HG02623 (cell line): ENCODE measurements around the gene LTO1.

Experiments used
- ATAC-seq: cut with Tn5 transposase; IDR thresholded peaks from one replicate; pipeline ENCODE4 v1.9.1; 2021; ENCODE audit warnings: moderate library complexity; ENCODE audit not compliant: unreplicated experiment

The LTO1 gene

GRCh38 chr11:69647390-69647748 lies 27.8 kb downstream of the LTO1 start:
- no peak for ATAC-seq

- ATAC-seq: no peak
These were observed 28.4 kb downstream of the LTO1 start for GRCh38 chr11:69646493-69647389.

GRCh38 chr11:69645801-69646492 lies 29.2 kb downstream of the LTO1 start:
- ATAC-seq: no peak

GRCh38 chr11:69644962-69645675 lies 30.0 kb downstream of the LTO1 start:
- ATAC-seq: no peak

- ATAC-seq: no peak
These were observed 30.8 kb downstream of the LTO1 start for GRCh38 chr11:69644071-69644961.

DNA sequence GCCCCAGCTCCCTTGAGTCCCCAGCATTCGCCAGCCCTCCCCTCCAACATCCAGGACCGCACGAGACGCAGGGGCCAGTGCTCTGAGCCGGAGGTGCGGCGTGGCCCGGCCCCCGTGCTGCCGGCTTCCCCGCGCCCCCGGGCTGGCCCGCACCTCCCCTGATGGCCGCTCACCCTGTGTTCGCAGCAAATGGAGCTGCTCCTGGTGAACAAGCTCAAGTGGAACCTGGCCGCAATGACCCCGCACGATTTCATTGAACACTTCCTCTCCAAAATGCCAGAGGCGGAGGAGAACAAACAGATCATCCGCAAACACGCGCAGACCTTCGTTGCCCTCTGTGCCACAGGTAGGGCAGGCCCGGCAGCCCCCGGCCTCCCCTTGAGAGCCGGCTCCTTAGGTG lies 31.5 kb downstream of the LTO1 start:
- no peak for ATAC-seq

- ATAC-seq: peak; percentile 53
These were observed 32.1 kb downstream of the LTO1 start for GRCh38 chr11:69642913-69643632.

GRCh38 chr11:69642549-69642912 lies 32.6 kb downstream of the LTO1 start:
- no peak for ATAC-seq

- no peak for ATAC-seq
These were observed 33.2 kb downstream of the LTO1 start for GRCh38 chr11:69641681-69642548.

GRCh38 chr11:69640995-69641581 lies 34.1 kb downstream of the LTO1 start, which contains the start of gene CCND1:
TSS of gene CCND1 (plus strand) at chr11:69641156. CDS start at chr11:69641314, 158 bp downstream.
- no peak for ATAC-seq

DNA sequence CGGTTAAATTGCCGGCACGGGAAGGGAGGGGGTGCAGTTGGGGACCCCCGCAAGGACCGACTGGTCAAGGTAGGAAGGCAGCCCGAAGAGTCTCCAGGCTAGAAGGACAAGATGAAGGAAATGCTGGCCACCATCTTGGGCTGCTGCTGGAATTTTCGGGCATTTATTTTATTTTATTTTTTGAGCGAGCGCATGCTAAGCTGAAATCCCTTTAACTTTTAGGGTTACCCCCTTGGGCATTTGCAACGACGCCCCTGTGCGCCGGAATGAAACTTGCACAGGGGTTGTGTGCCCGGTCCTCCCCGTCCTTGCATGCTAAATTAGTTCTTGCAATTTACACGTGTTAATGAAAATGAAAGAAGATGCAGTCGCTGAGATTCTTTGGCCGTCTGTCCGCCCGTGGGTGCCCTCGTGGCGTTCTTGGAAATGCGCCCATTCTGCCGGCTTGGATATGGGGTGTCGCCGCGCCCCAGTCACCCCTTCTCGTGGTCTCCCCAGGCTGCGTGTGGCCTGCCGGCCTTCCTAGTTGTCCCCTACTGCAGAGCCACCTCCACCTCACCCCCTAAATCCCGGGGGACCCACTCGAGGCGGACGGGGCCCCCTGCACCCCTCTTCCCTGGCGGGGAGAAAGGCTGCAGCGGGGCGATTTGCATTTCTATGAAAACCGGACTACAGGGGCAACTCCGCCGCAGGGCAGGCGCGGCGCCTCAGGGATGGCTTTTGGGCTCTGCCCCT lies 34.7 kb downstream of the LTO1 start:
- ATAC-seq: no peak

DNA sequence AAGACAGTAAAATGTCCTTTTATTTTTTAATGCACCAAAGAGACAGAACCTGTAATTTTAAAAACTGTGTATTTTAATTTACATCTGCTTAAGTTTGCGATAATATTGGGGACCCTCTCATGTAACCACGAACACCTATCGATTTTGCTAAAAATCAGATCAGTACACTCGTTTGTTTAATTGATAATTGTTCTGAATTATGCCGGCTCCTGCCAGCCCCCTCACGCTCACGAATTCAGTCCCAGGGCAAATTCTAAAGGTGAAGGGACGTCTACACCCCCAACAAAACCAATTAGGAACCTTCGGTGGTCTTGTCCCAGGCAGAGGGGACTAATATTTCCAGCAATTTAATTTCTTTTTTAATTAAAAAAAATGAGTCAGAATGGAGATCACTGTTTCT lies 35.3 kb downstream of the LTO1 start:
- ATAC-seq: no peak

DNA sequence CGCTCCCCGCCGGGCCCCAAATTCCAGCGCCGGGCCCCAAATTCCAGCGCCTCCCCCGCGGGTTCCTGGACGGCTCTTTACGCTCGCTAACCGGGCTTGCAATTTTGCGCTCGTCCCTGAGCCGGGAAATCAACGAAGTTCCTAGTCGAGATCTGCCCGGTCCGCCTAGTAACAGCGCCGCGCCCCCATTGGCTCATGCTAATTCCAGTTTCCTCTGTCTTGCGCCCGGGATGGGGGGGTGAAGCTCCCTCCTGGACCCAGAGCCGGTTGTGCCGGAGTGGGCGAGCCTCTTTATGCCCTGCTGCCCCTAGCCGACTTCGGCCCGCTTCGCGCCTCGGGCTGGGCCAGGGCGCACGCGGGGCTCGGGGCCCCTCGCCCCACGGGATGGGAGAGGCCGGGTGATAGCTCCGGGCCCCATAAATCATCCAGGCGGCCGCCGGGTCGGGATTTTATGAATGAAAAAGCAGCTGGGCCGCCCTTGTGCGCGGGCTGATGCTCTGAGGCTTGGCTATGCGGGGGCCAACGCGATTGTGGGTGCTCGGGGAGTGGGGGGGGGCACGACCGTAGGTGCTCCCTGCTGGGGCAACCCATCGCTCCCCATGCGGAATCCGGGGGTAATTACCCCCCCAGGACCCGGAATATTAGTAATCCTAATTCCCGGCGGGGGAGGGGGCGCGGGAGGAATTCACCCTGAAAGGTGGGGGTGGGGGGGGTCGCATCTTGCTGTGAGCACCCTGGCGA lies 36.0 kb downstream of the LTO1 start:
- no peak for ATAC-seq

DNA sequence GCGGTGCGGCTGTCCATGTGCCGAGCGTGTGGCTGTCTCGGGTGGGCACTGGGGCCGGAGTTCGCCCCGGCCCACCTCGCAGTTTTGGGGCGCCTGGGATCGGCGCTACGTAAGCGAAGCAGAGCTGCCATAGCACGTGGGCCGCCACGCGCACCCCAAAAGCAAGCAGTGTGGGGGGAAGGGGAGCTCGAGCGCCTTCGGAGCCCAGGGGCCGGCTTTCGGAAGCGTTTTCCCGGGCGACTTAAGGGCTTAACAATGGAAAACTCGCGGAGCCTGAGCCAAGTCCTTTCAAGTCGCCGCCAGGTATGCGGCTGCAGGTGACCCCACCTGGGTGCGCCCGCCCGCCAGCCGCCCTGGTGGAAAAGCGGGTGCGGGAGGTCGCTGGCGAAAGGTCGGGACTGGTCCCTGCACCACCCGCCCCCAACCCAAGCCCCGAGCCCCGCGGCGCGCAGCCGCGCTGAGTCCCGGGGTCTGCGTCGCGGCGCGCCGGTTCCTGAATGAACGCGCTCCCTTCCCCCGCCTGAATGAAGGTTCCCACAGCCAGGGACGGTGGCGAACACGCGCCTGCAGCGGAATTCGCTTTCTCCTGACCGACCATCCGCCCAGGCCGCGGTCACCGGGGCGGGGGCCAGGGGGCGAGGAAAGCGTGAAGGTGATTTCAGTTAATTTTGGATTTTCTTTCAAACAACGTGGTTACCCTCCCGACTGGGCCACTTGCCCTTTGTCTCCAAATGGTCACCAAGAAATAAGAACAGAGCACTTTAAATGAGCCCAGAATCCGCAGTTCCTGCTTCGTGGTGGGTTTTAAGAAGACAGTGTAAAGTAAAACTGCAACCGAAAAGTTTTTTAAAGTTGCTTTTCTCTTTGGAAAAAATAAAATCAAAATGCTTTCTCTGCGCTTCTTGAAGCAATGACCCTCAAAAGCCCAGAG lies 36.9 kb downstream of the LTO1 start:
- no peak for ATAC-seq

GRCh38 chr11:69637198-69637940 lies 37.8 kb downstream of the LTO1 start:
- no peak for ATAC-seq
